Liver (tissue), 9 donors: ENCODE data around the gene CRYBG2. TPM values are rescaled to one million over a fixed set of nuclear protein-coding genes. Genes with fewer than 3 reads are reported as not detected.

Source experiments
- DNase-seq: peaks from one replicate; pipeline ENCODE4 v3.0.0-alpha.2; 2017; ENCODE audit warnings: low spot score
- H3K27ac ChIP-seq, 2 donors: one replicate each; pipeline ENCODE4 v1.7.0; 2013; ENCODE audit warnings: inconsistent platforms in 2 of 2, low read length in 2 of 2, control low read depth in 1 of 2, low read depth in 1 of 2, mild to moderate bottlenecking in 1 of 2
- H3K27me3 ChIP-seq, 4 donors: one replicate each; pipeline versions ENCODE4 v1.6.1 to v1.7.0; 2013; ENCODE audit warnings: low read length in 3 of 4, inconsistent platforms in 1 of 4, mild to moderate bottlenecking in 1 of 4, moderate library complexity in 1 of 4; ENCODE audit not compliant: control insufficient read depth in 4 of 4, insufficient read depth in 4 of 4
- H3K36me3 ChIP-seq, 4 donors: one replicate each; pipeline versions ENCODE4 v1.6.1 to v1.7.0; 2013; ENCODE audit warnings: low read length in 3 of 4, mild to moderate bottlenecking in 3 of 4, low read depth in 1 of 4, moderate library complexity in 1 of 4; ENCODE audit not compliant: control insufficient read depth in 4 of 4, insufficient read depth in 3 of 4
- H3K4me1 ChIP-seq, 4 donors: one replicate each; pipeline versions ENCODE4 v1.6.1 to v1.7.0; 2013; ENCODE audit warnings: low read length in 3 of 4, mild to moderate bottlenecking in 3 of 4, moderate library complexity in 1 of 4; ENCODE audit not compliant: control insufficient read depth in 4 of 4, insufficient read depth in 4 of 4
- H3K4me3 ChIP-seq, 3 donors: one replicate each; pipeline versions ENCODE4 v1.6.1 to v1.7.0; 2013; ENCODE audit warnings: low read length in 3 of 3, control low read depth in 1 of 3, low read depth in 1 of 3, mild to moderate bottlenecking in 1 of 3
- H3K9ac ChIP-seq, 2 donors: one replicate each; pipeline ENCODE4 v1.7.0; 2013; ENCODE audit warnings: low read length in 2 of 2, mild to moderate bottlenecking in 2 of 2, moderate library complexity in 2 of 2, control low read depth in 1 of 2, low read depth in 1 of 2
- H3K9me3 ChIP-seq, 4 donors: one replicate each; pipeline versions ENCODE4 v1.6.1 to v1.7.0; 2013; ENCODE audit warnings: low read length in 3 of 4; ENCODE audit not compliant: control insufficient read depth in 4 of 4
- ATF3 ChIP-seq: IDR thresholded peaks from 2 replicates; pipeline ENCODE4 v1.6.1; 2016; ENCODE audit warnings: antibody characterized with exemption
- CTCF ChIP-seq: fragments of 150-350 bp; IDR thresholded peaks from 2 replicates; pipeline ENCODE4 v1.5.1; 2017; ENCODE audit warnings: improper control_type of control experiment, low read depth, low read length; ENCODE audit not compliant: missing input control
- EGR1 ChIP-seq, 2 donors: IDR thresholded peaks; 2 replicates each; pipeline ENCODE4 v1.6.1; 2016 to 2018; ENCODE audit warnings: antibody characterized with exemption in 2 of 2, low read depth in 2 of 2
- FOXA1 ChIP-seq: IDR thresholded peaks from 2 replicates; pipeline ENCODE4 v1.6.1; 2016; ENCODE audit warnings: antibody characterized with exemption
- FOXA2 ChIP-seq: IDR thresholded peaks from 2 replicates; pipeline ENCODE4 v1.6.1; 2016; ENCODE audit warnings: antibody characterized with exemption
- GABPA ChIP-seq, 2 donors: IDR thresholded peaks in 1 of 2; conservative IDR thresholded peaks in 1 of 2; 2 replicates each; pipeline ENCODE4 v1.6.1; 2016; ENCODE audit warnings: antibody characterized with exemption in 2 of 2, mild to moderate bottlenecking in 1 of 2, moderate library complexity in 1 of 2
- HNF4A ChIP-seq, 2 donors: conservative IDR thresholded peaks; 2 replicates each; pipeline ENCODE4 v1.6.1; 2016; ENCODE audit warnings: antibody characterized with exemption in 2 of 2, mild to moderate bottlenecking in 2 of 2
- HNF4G ChIP-seq: IDR thresholded peaks from 2 replicates; pipeline ENCODE4 v1.6.1; 2016; ENCODE audit warnings: antibody characterized with exemption
- JUND ChIP-seq, 2 donors: IDR thresholded peaks; 2 replicates each; pipeline ENCODE4 v1.6.1; 2016; ENCODE audit warnings: antibody characterized with exemption in 2 of 2
- MAX ChIP-seq: IDR thresholded peaks from 2 replicates; pipeline ENCODE4 v1.6.1; 2016; ENCODE audit warnings: antibody characterized with exemption
- NR2F2 ChIP-seq: IDR thresholded peaks from 2 replicates; pipeline ENCODE4 v1.6.1; 2016; ENCODE audit warnings: antibody characterized with exemption
- RAD21 ChIP-seq, 2 donors: IDR thresholded peaks; 2 replicates each; pipeline ENCODE4 v1.6.1; 2016; ENCODE audit warnings: antibody characterized with exemption in 2 of 2, mild to moderate bottlenecking in 2 of 2
- REST ChIP-seq: IDR thresholded peaks from 2 replicates; pipeline ENCODE4 v1.6.1; 2016; ENCODE audit warnings: antibody characterized with exemption, mild to moderate bottlenecking
- RXRA ChIP-seq, 2 donors: IDR thresholded peaks; 2 replicates each; pipeline ENCODE4 v1.6.1; 2017 to 2018; ENCODE audit warnings: antibody characterized with exemption in 2 of 2, mild to moderate bottlenecking in 1 of 2
- SP1 ChIP-seq: IDR thresholded peaks from 2 replicates; pipeline ENCODE4 v1.6.1; 2018; ENCODE audit warnings: antibody characterized with exemption, mild to moderate bottlenecking
- TAF1 ChIP-seq: conservative IDR thresholded peaks from 2 replicates; pipeline ENCODE4 v1.6.1; 2016; ENCODE audit warnings: antibody characterized with exemption, mild to moderate bottlenecking
- YY1 ChIP-seq: IDR thresholded peaks from 2 replicates; pipeline ENCODE4 v1.6.1; 2016; ENCODE audit warnings: antibody characterized with exemption, mild to moderate bottlenecking
- ZBTB33 ChIP-seq: IDR thresholded peaks from 2 replicates; pipeline ENCODE4 v1.6.1; 2016; ENCODE audit warnings: antibody characterized with exemption
- WGBS: extraction: QIAGEN DNeasy Blood & Tissue Kit; methylation state at CpG from one replicate; pipeline ENCODE4 v1.1.7; 2013; 5-methylcytosine and 5-hydroxymethylcytosine counted together
- polyA plus RNA-seq, 2 donors: library from polyadenylated mRNA; stranded (reverse) in 1 of 2; unstranded in 1 of 2; fragments of 200-250 nt in 1 of 2; fragments of >200 nt in 1 of 2; fragmentation: Nextera tagmentation in 1 of 2; extraction: Ambion mirVana in 1 of 2; gene quantifications; one replicate each; pipeline versions ENCODE4 v1.2.1 to v1.2.3, GENCODE V29; 2013 to 2015
- total RNA-seq, 2 donors: library from RNA; depleted of rRNA; stranded (reverse); fragments of >200 nt; gene quantifications; one replicate each; pipeline ENCODE4 v1.2.3, GENCODE V29; 2014
- donor health status: healthy.
- donor health status: healthy.
- donor health status: healthy.
- donor health status: healthy.
- donor health status: healthy.

Gene CRYBG2
- total and polyA plus RNA-seq, 4 donors = under 0.01 to 0.12 (median under 0.01) TPM; not detected in 1

GRCh38 chr1:26281971-26282370 is 72.0 kb downstream of the CRYBG2 start:
- Histone ChIP-seq H3K4me3 (no peak overlapping the region), H3K36me3 (no peaks in the 10 kb centered on the region), H3K27ac (no peak overlapping the region), H3K9ac (no peak overlapping the region), H3K9me3 (no peaks in the 10 kb centered on the region), H3K4me1 (peaks cover 13 to 39% (median 21%) of the 10 kb centered on the region in 4 donors), H3K27me3 (no peaks in the 10 kb centered on the region)
- TF ChIP-seq ATF3 = no peak
- DNase-seq = no peak
- WGBS = 72% methylated on average over 15 of the region's 15 CpGs

GRCh38 chr1:26281091-26281958 is 72.6 kb downstream of the CRYBG2 start:
- Histone ChIP-seq H3K4me1 (peaks cover 17 to 46% (median 27%) of the 10 kb centered on the region in 4 donors), H3K4me3 (peak overlapping the region in 1 of 3 donors; percentile 89), H3K27ac (no peak overlapping the region), H3K9ac (no peak overlapping the region), H3K27me3 (no peaks in the 10 kb centered on the region), H3K9me3 (no peaks in the 10 kb centered on the region), H3K36me3 (no peaks in the 10 kb centered on the region)
- no peak for TF ChIP-seq TAF1
- no peak for TF ChIP-seq ZBTB33
- TF ChIP-seq RAD21 (IDR thresholded peaks at IDR 0.05) = no peak
- TF ChIP-seq HNF4A (conservative IDR thresholded peaks at IDR 0.05) = no peak
- TF ChIP-seq EGR1 (IDR thresholded peaks at IDR 0.05; ENCODE audit: low read depth in 2 of 2) = no peak
- no peak for TF ChIP-seq SP1
- TF ChIP-seq HNF4G = no peak
- no peak for TF ChIP-seq NR2F2
- no peak for TF ChIP-seq MAX
- no peak for TF ChIP-seq RXRA (IDR thresholded peaks at IDR 0.05)
- no peak for TF ChIP-seq REST
- TF ChIP-seq CTCF = no peak
- TF ChIP-seq YY1 = no peak
- TF ChIP-seq FOXA2 = no peak
- TF ChIP-seq JUND (IDR thresholded peaks at IDR 0.05) = no peak
- no peak for TF ChIP-seq FOXA1
- TF ChIP-seq GABPA (IDR thresholded peaks at IDR 0.05 in 1 of 2, conservative IDR thresholded peaks at IDR 0.05 in 1 of 2) = no peak
- no peak for TF ChIP-seq ATF3
- no peak for DNase-seq
- WGBS = 96% methylated on average over 5 of the region's 5 CpGs
